Muscle of leg (tissue), 11 donors: ENCODE measurements around the gene IQCK. TPM values are rescaled to one million over a fixed set of nuclear protein-coding genes. Genes with fewer than 3 reads are reported as not detected.
A peak's percentile ranks its signal among the peaks of the same experiment; 100 is the strongest.

ENCODE experiments used
- DNase-seq: peaks from one replicate; pipeline ENCODE4 v3.0.0; 2013
- H3K27ac ChIP-seq: one replicate; pipeline ENCODE4 v1.5.1; 2013; ENCODE audit warnings: mild to moderate bottlenecking, low read length, control low read depth
- H3K27me3 ChIP-seq: one replicate; pipeline ENCODE4 v1.6.1; 2013; ENCODE audit warnings: low read length; ENCODE audit not compliant: control insufficient read depth, insufficient read depth
- H3K36me3 ChIP-seq: one replicate; pipeline ENCODE4 v1.6.1; 2013; ENCODE audit warnings: low read length; ENCODE audit not compliant: control insufficient read depth, insufficient read depth
- H3K4me1 ChIP-seq: one replicate; pipeline ENCODE4 v1.6.1; 2013; ENCODE audit warnings: low read length; ENCODE audit not compliant: control insufficient read depth, insufficient read depth
- H3K4me3 ChIP-seq: one replicate; pipeline ENCODE4 v1.5.1; 2013; ENCODE audit warnings: low read length, control low read depth
- H3K9me3 ChIP-seq: replicated peaks from 2 replicates; pipeline ENCODE4 v1.6.1; 2013; ENCODE audit warnings: low read depth, low read length; ENCODE audit not compliant: control insufficient read depth
- WGBS: methylation state at CpG from one replicate; pipeline ENCODE4 v1.1.5; 2013; ENCODE audit warnings: missing lambda C conversion rate; ENCODE audit not compliant: insufficient coverage; 5-methylcytosine and 5-hydroxymethylcytosine counted together
- polyA plus RNA-seq, 8 donors: library from polyadenylated mRNA; unstranded; fragments of 120-200 nt; gene quantifications; one replicate each; pipeline versions ENCODE4 v1.2.1 to v1.2.3, GENCODE V29; 2013; ENCODE audit warnings: inconsistent platforms in 1 of 8, low replicate concordance in 1 of 8; ENCODE audit not compliant: insufficient read length in 8 of 8, insufficient read depth in 1 of 8
- total RNA-seq: library from RNA; stranded (reverse); fragments of 120-200 nt; gene quantifications from one replicate; pipeline ENCODE4 v1.2.4, GENCODE V29; 2013

Gene IQCK
- total and polyA plus RNA-seq, 9 donors = 10.2 to 15.2 (median 14.7) TPM

DNA sequence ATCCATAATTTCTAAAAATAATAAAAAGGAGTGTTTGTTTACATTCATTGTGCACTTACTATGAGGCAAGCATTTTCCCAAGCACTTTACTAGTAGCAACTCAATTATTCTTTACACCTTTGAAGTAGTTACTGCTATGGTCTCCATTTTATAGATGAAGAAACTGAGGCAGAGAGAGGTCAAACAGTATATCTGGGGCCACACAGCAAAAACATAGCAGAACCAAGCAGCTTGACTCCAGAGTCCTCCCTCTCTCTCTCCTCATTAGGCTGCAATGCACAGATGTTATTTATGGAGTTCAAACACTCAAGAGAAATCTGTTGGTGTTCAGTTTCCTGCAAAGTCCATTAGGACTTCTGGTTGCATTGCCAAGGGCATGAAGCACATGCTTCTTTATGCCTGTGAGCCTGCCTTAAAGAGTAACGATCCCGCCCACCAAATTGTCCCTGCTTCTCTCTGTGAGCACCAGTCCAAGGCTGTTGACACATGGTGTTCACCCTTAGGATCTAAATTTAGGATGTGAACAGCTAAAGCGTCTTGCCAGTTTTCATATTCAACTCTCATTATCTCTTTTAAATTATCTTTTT, 122.5 kb downstream of the IQCK start:
- Histone ChIP-seq H3K4me3 (no peak overlapping the region), H3K27me3 (no peaks in the 10 kb centered on the region), H3K4me1 (peaks cover 31% of the 10 kb centered on the region), H3K9me3 (no peaks in the 10 kb centered on the region), H3K36me3 (no peaks in the 10 kb centered on the region), H3K27ac (peak overlapping the region; percentile 80)
- peak; percentile 88 for DNase-seq
- WGBS = no CpG with 5 or more reads among the region's 3 CpGs

DNA sequence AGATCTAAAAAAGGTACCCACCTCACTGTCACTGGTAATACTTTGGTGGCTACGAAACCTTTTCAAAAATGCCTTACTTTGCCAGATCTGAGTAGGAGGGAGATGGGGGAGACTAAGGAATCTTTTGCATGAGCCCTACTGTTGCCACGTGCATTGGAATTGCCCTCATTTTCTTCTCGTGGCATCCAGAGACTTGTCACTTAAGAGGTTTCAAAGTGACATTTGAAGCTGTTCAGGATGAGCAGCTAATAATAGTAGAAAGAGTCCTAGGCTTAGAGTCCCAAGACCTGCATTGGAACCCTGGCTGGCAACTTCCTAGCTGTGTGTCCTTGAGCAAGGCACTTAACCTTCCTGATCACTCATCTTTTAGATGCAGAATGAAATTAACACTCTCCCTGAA, 123.1 kb downstream of the IQCK start:
- peak; percentile 48 for DNase-seq
- H3K27me3 ChIP-seq = no peaks in the 10 kb centered on the region
- H3K27ac ChIP-seq = peak overlapping the region; percentile 80
- no peak overlapping the region for H3K4me3 ChIP-seq
- no peaks in the 10 kb centered on the region for H3K9me3 ChIP-seq
- no peaks in the 10 kb centered on the region for H3K36me3 ChIP-seq
- WGBS = 34% methylated on average over 2 of the region's 3 CpGs
- H3K4me1 ChIP-seq = peaks cover 31% of the 10 kb centered on the region

DNA sequence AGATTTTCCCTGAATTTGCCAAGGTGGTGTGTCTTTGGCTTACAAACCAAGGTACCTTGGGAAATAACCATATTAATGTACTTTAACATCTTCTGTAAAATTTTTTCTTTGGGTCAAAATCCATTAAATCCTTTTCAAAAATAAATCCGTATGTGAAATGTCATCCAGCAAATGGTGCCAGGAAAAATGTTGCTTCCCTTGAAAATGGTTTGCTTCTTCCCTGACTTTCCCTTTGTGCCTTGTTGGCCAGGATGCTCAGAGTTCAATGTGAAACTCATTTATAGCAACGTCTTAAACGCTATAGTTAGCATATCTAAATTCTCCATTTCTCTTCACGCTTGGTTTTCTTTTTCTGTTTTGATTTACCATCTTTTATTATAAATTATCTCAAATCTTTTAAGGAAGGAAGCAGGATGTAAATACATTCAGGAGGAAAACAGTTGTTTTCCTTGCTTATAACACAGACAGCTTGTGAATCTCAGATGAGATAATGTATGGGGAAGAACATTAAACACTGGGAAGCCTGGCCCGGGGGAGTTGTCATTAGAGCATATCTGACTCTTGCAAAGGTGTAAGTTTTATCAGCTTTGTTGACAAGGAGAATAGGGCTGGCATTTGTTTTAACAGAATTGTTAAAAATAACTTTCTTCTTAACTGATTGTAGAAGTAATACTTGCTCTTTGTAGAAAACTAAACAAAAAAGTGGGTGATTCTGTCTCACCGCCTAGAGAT, 124.5 kb downstream of the IQCK start:
- Histone ChIP-seq H3K4me3 (no peak overlapping the region), H3K27ac (peak overlapping the region; percentile 21), H3K4me1 (peaks cover 21% of the 10 kb centered on the region), H3K27me3 (no peaks in the 10 kb centered on the region), H3K9me3 (no peaks in the 10 kb centered on the region), H3K36me3 (no peaks in the 10 kb centered on the region)
- WGBS = 14% methylated on average over 1 of the region's 6 CpGs
- peak; percentile 79 for DNase-seq

DNA sequence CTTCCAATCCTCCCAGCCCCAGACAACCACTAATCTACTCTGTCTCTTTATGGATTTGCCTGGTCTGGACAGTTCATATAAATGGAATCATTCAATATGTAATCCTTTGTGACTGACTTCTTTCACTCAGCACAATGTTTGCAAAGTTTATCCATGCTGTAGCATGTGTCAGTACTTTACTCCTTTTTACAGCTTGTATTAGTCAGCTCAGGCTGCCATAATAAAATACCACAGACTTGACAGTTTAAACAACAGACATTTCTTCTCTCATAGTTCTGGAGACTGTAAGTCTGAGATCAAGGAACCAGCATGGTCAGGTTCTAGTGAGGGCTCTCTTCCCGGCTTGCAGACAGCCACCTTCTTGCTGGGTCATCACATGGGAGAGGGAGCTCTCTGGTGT, 125.3 kb downstream of the IQCK start:
- Histone ChIP-seq H3K9me3 (no peaks in the 10 kb centered on the region), H3K27ac (no peak overlapping the region), H3K27me3 (no peaks in the 10 kb centered on the region), H3K4me3 (no peak overlapping the region), H3K36me3 (no peaks in the 10 kb centered on the region), H3K4me1 (peaks cover 13% of the 10 kb centered on the region)
- WGBS = no CpG with 5 or more reads among the region's 1 CpG
- no peak for DNase-seq

DNA sequence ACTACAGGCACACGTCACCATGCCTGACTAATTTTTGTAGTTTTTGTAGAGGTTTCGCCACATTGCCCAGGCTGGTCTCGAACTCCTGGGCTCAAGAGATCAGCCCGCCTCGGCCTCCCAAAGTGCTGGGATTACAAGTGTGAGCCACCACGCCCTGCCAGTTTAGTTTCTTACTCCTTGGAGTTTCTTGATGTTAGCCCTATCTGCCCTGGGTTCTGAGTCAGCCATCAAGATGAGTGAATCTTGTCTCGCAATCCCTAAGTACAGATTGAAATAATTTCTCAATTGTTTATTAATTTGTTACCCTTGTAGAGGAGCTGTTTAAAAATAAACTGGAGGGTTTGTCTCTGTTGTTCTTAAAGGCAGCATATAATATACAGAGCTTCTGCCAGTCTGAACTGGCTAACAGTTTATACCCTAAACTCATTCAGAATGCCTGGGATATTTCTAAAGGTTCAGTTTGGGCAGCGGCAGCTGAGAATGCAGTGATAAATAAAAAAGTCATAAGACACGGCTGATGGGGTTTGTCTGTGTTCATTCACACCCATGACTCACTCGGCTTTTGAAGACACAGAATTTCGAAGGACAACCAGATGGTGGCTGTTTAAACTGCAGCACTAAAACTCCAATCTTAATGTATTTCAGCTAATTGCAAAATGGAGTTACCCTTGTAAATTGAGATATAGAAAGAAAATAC, 127.0 kb downstream of the IQCK start:
- Histone ChIP-seq H3K4me3 (no peak overlapping the region), H3K27ac (peak overlapping the region; percentile 68), H3K4me1 (peaks cover 12% of the 10 kb centered on the region), H3K9me3 (no peaks in the 10 kb centered on the region), H3K27me3 (no peaks in the 10 kb centered on the region), H3K36me3 (no peaks in the 10 kb centered on the region)
- peak; percentile 65 for DNase-seq
- WGBS = 81% methylated on average over 7 of the region's 11 CpGs

DNA sequence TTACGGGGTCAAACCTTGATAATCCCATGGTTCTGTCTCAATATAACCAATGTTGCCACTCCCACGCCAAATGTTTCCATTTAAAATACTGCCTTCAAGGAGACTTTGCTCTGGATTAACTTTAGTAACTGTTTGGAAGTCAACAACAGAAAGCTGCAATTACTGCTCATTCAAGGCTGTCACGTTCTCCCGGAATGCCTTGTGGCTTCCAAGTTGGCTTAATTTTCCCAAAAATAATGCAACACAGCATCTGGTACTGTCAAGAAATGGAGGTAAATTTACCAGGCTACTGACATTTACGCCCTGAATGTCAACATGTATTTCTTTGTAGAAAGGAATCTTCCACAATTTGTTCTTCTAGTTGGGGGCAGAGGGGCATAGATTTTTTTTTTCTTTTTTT, 128.4 kb downstream of the IQCK start:
- Histone ChIP-seq H3K4me1 (peaks cover 5% of the 10 kb centered on the region), H3K36me3 (no peaks in the 10 kb centered on the region), H3K27ac (no peak overlapping the region), H3K9me3 (no peaks in the 10 kb centered on the region), H3K27me3 (no peaks in the 10 kb centered on the region), H3K4me3 (no peak overlapping the region)
- 82% methylated on average over 2 of the region's 5 CpGs for WGBS
- DNase-seq = no peak

DNA sequence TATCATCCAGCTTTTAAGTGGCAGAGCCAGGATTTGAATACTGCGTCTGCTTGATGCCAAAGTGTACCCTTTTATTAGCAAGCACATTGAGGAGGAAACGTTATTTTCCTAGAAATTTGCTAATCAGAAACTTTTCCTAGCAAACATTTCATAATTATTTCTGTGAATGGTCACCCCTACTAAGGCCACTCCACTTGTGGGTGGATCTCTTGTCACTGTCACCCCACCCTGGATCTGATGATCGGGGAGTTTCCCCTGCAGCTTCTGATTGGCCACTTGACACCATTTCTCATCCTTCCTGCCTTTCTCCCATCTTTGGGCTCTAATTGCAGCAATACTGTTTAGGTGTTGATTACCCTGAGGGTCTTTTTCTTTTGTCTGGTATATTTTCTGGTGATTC, 130.7 kb downstream of the IQCK start:
- peaks cover 8% of the 10 kb centered on the region for H3K4me1 ChIP-seq
- no peaks in the 10 kb centered on the region for H3K27me3 ChIP-seq
- H3K4me3 ChIP-seq = no peak overlapping the region
- WGBS = no CpG with 5 or more reads among the region's 3 CpGs
- H3K9me3 ChIP-seq = no peaks in the 10 kb centered on the region
- no peak overlapping the region for H3K27ac ChIP-seq
- no peaks in the 10 kb centered on the region for H3K36me3 ChIP-seq
- no peak for DNase-seq

DNA sequence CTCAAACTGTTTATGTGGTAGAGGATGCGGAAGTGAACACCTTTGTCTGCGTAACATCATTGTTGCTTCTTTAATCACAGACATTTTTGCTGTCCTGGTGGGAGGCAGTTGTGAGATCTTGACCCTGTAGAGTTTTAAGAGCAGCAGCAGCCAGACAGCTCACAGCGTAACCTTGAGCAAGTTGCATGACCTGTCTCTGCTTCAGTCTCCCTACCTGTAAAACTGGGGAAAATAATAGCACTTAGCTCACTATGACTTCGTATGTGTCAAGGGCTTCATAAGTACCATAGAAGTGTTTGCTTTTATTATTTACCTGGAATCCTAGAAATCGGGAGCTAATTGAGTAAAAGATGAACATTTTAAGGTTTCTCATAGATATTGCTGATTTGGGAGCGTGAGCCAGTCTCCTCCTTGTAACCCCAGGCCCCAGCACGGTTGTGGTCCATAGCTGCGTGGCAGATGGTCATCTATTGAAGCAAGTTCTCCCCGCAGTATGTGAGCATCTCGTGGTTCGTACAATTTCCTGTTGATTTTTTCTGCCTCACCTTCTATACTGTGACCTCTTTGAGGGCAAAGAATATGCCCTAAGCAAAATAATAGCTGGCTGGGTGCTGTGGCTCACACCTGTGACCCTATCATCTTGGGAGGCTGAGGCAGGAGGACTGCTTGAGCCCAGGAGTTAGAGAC, 132.2 kb downstream of the IQCK start:
- 95% methylated on average over 6 of the region's 11 CpGs for WGBS
- no peak for DNase-seq
- Histone ChIP-seq H3K9me3 (no peaks in the 10 kb centered on the region), H3K4me3 (no peak overlapping the region), H3K36me3 (no peaks in the 10 kb centered on the region), H3K27ac (no peak overlapping the region), H3K27me3 (no peaks in the 10 kb centered on the region), H3K4me1 (peaks cover 9% of the 10 kb centered on the region)

DNA sequence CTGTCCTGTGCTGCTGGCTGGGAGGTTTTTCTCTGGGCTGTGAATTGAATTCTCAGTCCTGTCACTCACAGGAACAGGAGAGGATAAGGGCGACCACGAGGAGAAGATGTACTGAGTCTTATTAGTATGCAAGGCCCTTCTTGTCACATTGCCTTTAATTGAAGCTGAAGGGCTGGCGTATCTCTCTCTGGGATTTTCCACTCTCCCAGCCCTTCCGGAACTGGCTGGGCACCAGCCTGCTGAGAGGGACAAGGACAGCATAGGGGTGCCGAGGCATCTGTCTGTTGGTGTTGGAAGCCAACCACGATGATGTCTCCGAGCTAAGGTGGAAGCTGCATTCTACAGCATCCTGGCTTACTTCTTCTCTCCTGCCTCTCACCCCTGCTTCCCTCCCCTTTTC, 133.4 kb downstream of the IQCK start:
- H3K27ac ChIP-seq = no peak overlapping the region
- no peaks in the 10 kb centered on the region for H3K27me3 ChIP-seq
- H3K36me3 ChIP-seq = peaks cover 5% of the 10 kb centered on the region
- H3K9me3 ChIP-seq = no peaks in the 10 kb centered on the region
- peaks cover 9% of the 10 kb centered on the region for H3K4me1 ChIP-seq
- no peak overlapping the region for H3K4me3 ChIP-seq
- no peak for DNase-seq
- 60% methylated on average over 1 of the region's 7 CpGs for WGBS

DNA sequence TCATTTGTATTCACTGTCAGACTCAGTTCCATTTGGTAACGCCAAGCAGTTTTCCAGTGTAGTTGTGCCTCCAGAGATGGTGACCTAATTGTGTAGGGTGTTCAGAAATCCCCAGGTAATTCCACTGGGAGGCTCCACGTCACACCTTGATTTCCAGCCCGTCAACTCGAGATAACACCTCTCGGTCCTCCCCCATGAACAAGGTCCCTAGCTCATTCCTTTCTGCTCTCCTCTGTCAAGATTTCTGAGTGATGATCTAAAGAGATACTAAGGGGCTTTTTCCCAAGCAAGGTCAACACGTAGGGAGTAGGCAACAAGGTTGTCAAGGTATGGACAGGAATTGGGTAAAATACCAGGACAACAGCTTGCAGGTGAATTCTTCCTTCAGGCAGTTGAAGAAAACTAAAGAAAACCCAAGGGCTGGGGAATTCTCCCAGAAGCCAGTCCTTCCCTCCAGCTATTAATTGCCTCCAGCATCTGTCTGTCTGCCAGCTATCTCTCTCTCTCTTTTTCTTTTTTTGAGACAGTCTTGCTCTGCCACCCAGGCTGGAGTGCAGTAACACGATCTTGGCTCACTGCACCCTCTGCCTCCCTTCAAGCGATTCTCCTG, 135.2 kb downstream of the IQCK start:
- 67% methylated on average over 2 of the region's 8 CpGs for WGBS
- H3K27me3 ChIP-seq = no peaks in the 10 kb centered on the region
- no peak overlapping the region for H3K4me3 ChIP-seq
- peaks cover 13% of the 10 kb centered on the region for H3K36me3 ChIP-seq
- H3K4me1 ChIP-seq = peaks cover 9% of the 10 kb centered on the region
- no peaks in the 10 kb centered on the region for H3K9me3 ChIP-seq
- DNase-seq = no peak
- H3K27ac ChIP-seq = no peak overlapping the region
